H9 (cell line): ENCODE data around the gene RGS6. TPM values are rescaled to one million over a fixed set of nuclear protein-coding genes. Genes with fewer than 3 reads are reported as not detected.

Source experiments
- DNase-seq: peaks from one replicate; pipeline ENCODE4 v3.0.0-alpha.2; 2017
- H2AFZ ChIP-seq: one replicate; pipeline ENCODE4 v1.6.1; 2013; ENCODE audit warnings: mild to moderate bottlenecking, low read length, control low read depth, moderate library complexity
- H2AK5ac ChIP-seq: 2 replicates; pipeline ENCODE4 v1.6.1; 2013; ENCODE audit warnings: low read length, control low read depth, mixed read lengths; ENCODE audit not compliant: insufficient read length
- H2BK120ac ChIP-seq: one replicate; pipeline ENCODE4 v1.6.1; 2013; ENCODE audit warnings: low read depth, mild to moderate bottlenecking, low read length, control low read depth, inconsistent platforms; ENCODE audit not compliant: poor library complexity, severe bottlenecking
- H2BK12ac ChIP-seq: 2 replicates; pipeline ENCODE4 v1.6.1; 2013; ENCODE audit warnings: low read length, control low read depth, mixed read lengths, low read depth; ENCODE audit not compliant: insufficient read length
- H2BK15ac ChIP-seq: 2 replicates; pipeline ENCODE4 v1.6.1; 2013; ENCODE audit warnings: low read depth, low read length, control low read depth
- H2BK20ac ChIP-seq: one replicate; pipeline ENCODE4 v1.6.1; 2013; ENCODE audit warnings: low read depth, mild to moderate bottlenecking, low read length, control low read depth, inconsistent platforms; ENCODE audit not compliant: poor library complexity, severe bottlenecking
- H2BK5ac ChIP-seq: 2 replicates; pipeline ENCODE4 v1.6.1; 2013; ENCODE audit warnings: low read length, control low read depth, mixed read lengths; ENCODE audit not compliant: insufficient read length
- H3K14ac ChIP-seq: 2 replicates; pipeline ENCODE4 v1.6.1; 2013; ENCODE audit warnings: low read length, control low read depth; ENCODE audit not compliant: insufficient read depth
- H3K18ac ChIP-seq: 2 replicates; pipeline ENCODE4 v1.6.1; 2013; ENCODE audit warnings: low read depth, mild to moderate bottlenecking, mixed read lengths, low read length, control low read depth; ENCODE audit not compliant: insufficient read length
- H3K23ac ChIP-seq: 2 replicates; pipeline ENCODE4 v1.6.1; 2013; ENCODE audit warnings: low read length, control low read depth, mixed read lengths, low read depth; ENCODE audit not compliant: insufficient read length
- H3K23me2 ChIP-seq: 2 replicates; pipeline ENCODE4 v1.6.1; 2013; ENCODE audit warnings: low read depth, mild to moderate bottlenecking, mixed read lengths, low read length, control low read depth; ENCODE audit not compliant: insufficient read length, poor library complexity, severe bottlenecking
- H3K27ac ChIP-seq: 2 replicates; pipeline ENCODE4 v1.5.1; 2013; ENCODE audit warnings: low read length, control low read depth, mixed read lengths, low read depth; ENCODE audit not compliant: insufficient read length
- H3K27me3 ChIP-seq: 2 replicates; pipeline ENCODE4 v1.6.1; 2013; ENCODE audit warnings: low read length, control low read depth, inconsistent platforms; ENCODE audit not compliant: insufficient read depth
- H3K4ac ChIP-seq: 2 replicates; pipeline ENCODE4 v1.6.1; 2013; ENCODE audit warnings: low read depth, mild to moderate bottlenecking, control low read depth, inconsistent platforms, low read length, moderate library complexity
- H3K4me1 ChIP-seq: 2 replicates; pipeline ENCODE4 v1.6.1; 2013; ENCODE audit warnings: low read length, control low read depth, inconsistent platforms; ENCODE audit not compliant: insufficient read depth
- H3K4me2 ChIP-seq: 2 replicates; pipeline ENCODE4 v1.6.1; 2013; ENCODE audit warnings: low read length, control low read depth, mixed read lengths; ENCODE audit not compliant: insufficient read length, insufficient read depth
- H3K56ac ChIP-seq: 2 replicates; pipeline ENCODE4 v1.6.1; 2013; ENCODE audit warnings: low read depth, mild to moderate bottlenecking, mixed read lengths, low read length, control low read depth; ENCODE audit not compliant: insufficient read length
- H3K79me1 ChIP-seq: 2 replicates; pipeline ENCODE4 v1.6.1; 2013; ENCODE audit warnings: low read depth, mild to moderate bottlenecking, moderate library complexity, low read length, control low read depth, inconsistent platforms; ENCODE audit not compliant: insufficient read depth, poor library complexity, severe bottlenecking
- H3K79me2 ChIP-seq: 2 replicates; pipeline ENCODE4 v1.6.1; 2013; ENCODE audit warnings: low read length, control low read depth, inconsistent platforms; ENCODE audit not compliant: insufficient read depth
- H3K9ac ChIP-seq: 2 replicates; pipeline ENCODE4 v1.6.1; 2013; ENCODE audit warnings: low read length, control low read depth, mixed read lengths; ENCODE audit not compliant: insufficient read length; ENCODE audit errors: extremely low read depth
- H3K9me3 ChIP-seq: one replicate; pipeline ENCODE4 v1.6.1; 2013; ENCODE audit warnings: low read depth, low read length, inconsistent platforms; ENCODE audit not compliant: control insufficient read depth
- H3T11ph ChIP-seq: one replicate; pipeline ENCODE4 v1.6.1; 2013; ENCODE audit warnings: mild to moderate bottlenecking, low read length, control low read depth, inconsistent platforms
- H4K20me1 ChIP-seq: one replicate; pipeline ENCODE4 v1.6.1; 2013; ENCODE audit not compliant: control insufficient read depth, insufficient read length, insufficient read depth
- H4K5ac ChIP-seq: 2 replicates; pipeline ENCODE4 v1.6.1; 2013; ENCODE audit warnings: low read depth, mild to moderate bottlenecking, mixed read lengths, low read length, control low read depth; ENCODE audit not compliant: insufficient read length
- H4K8ac ChIP-seq: replicated peaks from 2 replicates; pipeline ENCODE4 v1.6.1; 2013; ENCODE audit warnings: low read length, control low read depth, mixed read lengths, low read depth; ENCODE audit not compliant: insufficient read length
- H4K91ac ChIP-seq: 2 replicates; pipeline ENCODE4 v1.6.1; 2013; ENCODE audit warnings: low read depth, mild to moderate bottlenecking, moderate library complexity, mixed read lengths, low read length, control low read depth; ENCODE audit not compliant: insufficient read length
- H3K27ac Mint-ChIP-seq, 3 experiments: 2 replicates in 2 of 3; 3 replicates in 1 of 3; pipeline ENCODE4 v1.8.0; 2020 to 2021; ENCODE audit warnings: mixed read lengths in 3 of 3, mild to moderate bottlenecking in 1 of 3, moderate library complexity in 1 of 3
- H3K27me3 Mint-ChIP-seq: 2 replicates; pipeline ENCODE4 v1.8.0; 2021; ENCODE audit warnings: low read depth, mild to moderate bottlenecking, moderate library complexity, mixed read lengths
- H3K36me3 Mint-ChIP-seq, 3 experiments: 2 replicates in 2 of 3; 3 replicates in 1 of 3; pipeline ENCODE4 v1.8.0; 2020 to 2021; ENCODE audit warnings: low read depth in 3 of 3, mixed read lengths in 3 of 3; ENCODE audit not compliant: insufficient read depth in 1 of 3
- H3K4me1 Mint-ChIP-seq, 2 experiments: 2 replicates each; pipeline ENCODE4 v1.8.0; 2020; ENCODE audit warnings: mixed read lengths in 2 of 2
- H3K4me3 Mint-ChIP-seq, 2 experiments: 2 replicates in 1 of 2; 3 replicates in 1 of 2; pipeline ENCODE4 v1.8.0; 2020 to 2021; ENCODE audit warnings: mild to moderate bottlenecking in 2 of 2, mixed read lengths in 2 of 2, moderate library complexity in 1 of 2
- H3K9me3 Mint-ChIP-seq, 2 experiments: 2 replicates in 1 of 2; 3 replicates in 1 of 2; pipeline ENCODE4 v1.8.0; 2020; ENCODE audit warnings: mild to moderate bottlenecking in 2 of 2, mixed read lengths in 2 of 2, moderate library complexity in 1 of 2
- WGBS: extraction: QIAGEN DNeasy Blood & Tissue Kit; methylation state at CpG from one replicate; pipeline ENCODE4 v1.1.7; 2013; ENCODE audit warnings: missing lambda C conversion rate, low lambda C conversion rate, mixed read lengths; ENCODE audit not compliant: insufficient read length; ENCODE audit errors: extremely low coverage; 5-methylcytosine and 5-hydroxymethylcytosine counted together
- total RNA-seq: library from RNA; stranded (reverse); gene quantifications from 2 replicates; pipeline ENCODE4 v1.2.1, GENCODE V29; 2021
- TF ChIP-seq, protein P1 (sequence below): fragments of 200-600 bp; sonication (generic); conservative IDR thresholded peaks from 3 replicates; pipeline ENCODE4 v1.8.0; 2021; ENCODE audit warnings: antibody characterized with exemption, mild to moderate bottlenecking

RGS6 gene
- total RNA-seq, 1 experiment from 2014 or later: 3.0 TPM

DNA sequence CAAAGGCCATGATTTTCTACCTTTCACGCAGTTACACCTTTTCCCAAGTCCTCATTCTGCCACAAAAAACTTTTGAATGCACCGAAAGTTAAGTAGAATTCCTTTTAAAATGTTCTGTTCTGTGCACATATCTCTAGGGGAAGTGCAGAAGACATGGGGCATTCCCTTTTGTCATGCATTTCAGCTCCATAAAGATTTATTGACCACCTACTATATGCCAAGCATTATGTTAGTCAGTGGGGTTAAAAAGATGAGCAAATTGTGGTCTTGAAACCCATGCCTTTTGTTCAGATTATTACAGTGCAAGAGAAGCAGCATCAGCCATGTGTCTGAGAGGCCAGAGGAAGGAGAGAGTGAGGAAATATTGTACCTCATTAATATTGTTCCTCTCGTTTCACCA lies 338.5 kb downstream of the RGS6 start:
- Mint-ChIP-seq H3K9me3 (peaks cover 0 to 10% of the 10 kb centered on the region in 2 experiments; a peak in 4 of 5 replicates), H3K4me3 (no peak overlapping the region), H3K27ac (no peak overlapping the region), H3K4me1 (peaks cover 3 to 10% of the 10 kb centered on the region in 2 experiments; a peak in 2 of 4 replicates), H3K27me3 (no peaks in the 10 kb centered on the region; the same call in 1 of the 2 replicates), H3K36me3 (peaks cover 3 to 9% (median 4%) of the 10 kb centered on the region in 3 experiments; a peak in 4 of 7 replicates)
- no peak overlapping the region for H2BK12ac ChIP-seq
- no peak overlapping the region for H2BK5ac ChIP-seq
- no peak overlapping the region for H4K8ac ChIP-seq
- no CpG with 5 or more reads among the region's 3 CpGs for WGBS
- no peak overlapping the region for H3K14ac ChIP-seq
- no peak overlapping the region for H3K56ac ChIP-seq
- H4K91ac ChIP-seq: no peak overlapping the region
- no peak overlapping the region for H2AK5ac ChIP-seq
- no peak overlapping the region for H2BK20ac ChIP-seq
- H3K4ac ChIP-seq: no peak overlapping the region
- no peaks in the 10 kb centered on the region for H3K23me2 ChIP-seq
- H2BK120ac ChIP-seq: no peak overlapping the region
- no peaks in the 10 kb centered on the region for H3K9me3 ChIP-seq
- H3K4me1 ChIP-seq: peaks cover 5% of the 10 kb centered on the region
- H3K4me2 ChIP-seq: no peak overlapping the region
- no peaks in the 10 kb centered on the region for H3K79me1 ChIP-seq
- no peaks in the 10 kb centered on the region for H3K79me2 ChIP-seq
- no peak overlapping the region for H4K5ac ChIP-seq
- no peaks in the 10 kb centered on the region for H3K27me3 ChIP-seq
- TF ChIP-seq, protein P1, sequence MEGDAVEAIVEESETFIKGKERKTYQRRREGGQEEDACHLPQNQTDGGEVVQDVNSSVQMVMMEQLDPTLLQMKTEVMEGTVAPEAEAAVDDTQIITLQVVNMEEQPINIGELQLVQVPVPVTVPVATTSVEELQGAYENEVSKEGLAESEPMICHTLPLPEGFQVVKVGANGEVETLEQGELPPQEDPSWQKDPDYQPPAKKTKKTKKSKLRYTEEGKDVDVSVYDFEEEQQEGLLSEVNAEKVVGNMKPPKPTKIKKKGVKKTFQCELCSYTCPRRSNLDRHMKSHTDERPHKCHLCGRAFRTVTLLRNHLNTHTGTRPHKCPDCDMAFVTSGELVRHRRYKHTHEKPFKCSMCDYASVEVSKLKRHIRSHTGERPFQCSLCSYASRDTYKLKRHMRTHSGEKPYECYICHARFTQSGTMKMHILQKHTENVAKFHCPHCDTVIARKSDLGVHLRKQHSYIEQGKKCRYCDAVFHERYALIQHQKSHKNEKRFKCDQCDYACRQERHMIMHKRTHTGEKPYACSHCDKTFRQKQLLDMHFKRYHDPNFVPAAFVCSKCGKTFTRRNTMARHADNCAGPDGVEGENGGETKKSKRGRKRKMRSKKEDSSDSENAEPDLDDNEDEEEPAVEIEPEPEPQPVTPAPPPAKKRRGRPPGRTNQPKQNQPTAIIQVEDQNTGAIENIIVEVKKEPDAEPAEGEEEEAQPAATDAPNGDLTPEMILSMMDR: no peak
- H3T11ph ChIP-seq: no peak overlapping the region
- no peak for DNase-seq
- no peak overlapping the region for H3K23ac ChIP-seq
- H4K20me1 ChIP-seq: no peaks in the 10 kb centered on the region
- H3K27ac ChIP-seq: no peak overlapping the region
- no peak overlapping the region for H3K9ac ChIP-seq
- no peak overlapping the region for H2AFZ ChIP-seq
- H2BK15ac ChIP-seq: no peak overlapping the region
- H3K18ac ChIP-seq: no peak overlapping the region
